GM11168 (cell line): Measurements from ENCODE around the gene RNASEH2B.

Source experiments
- in situ Hi-C: fragments of 300-500 bp; cut with MboI; formaldehyde crosslinking; loops from one replicate; pipeline ENCODE4 v1.12.0; 2022; ENCODE audit warnings: low sequenced_read_pairs; ENCODE audit not compliant: unreplicated experiment

RNASEH2B gene

DNA sequence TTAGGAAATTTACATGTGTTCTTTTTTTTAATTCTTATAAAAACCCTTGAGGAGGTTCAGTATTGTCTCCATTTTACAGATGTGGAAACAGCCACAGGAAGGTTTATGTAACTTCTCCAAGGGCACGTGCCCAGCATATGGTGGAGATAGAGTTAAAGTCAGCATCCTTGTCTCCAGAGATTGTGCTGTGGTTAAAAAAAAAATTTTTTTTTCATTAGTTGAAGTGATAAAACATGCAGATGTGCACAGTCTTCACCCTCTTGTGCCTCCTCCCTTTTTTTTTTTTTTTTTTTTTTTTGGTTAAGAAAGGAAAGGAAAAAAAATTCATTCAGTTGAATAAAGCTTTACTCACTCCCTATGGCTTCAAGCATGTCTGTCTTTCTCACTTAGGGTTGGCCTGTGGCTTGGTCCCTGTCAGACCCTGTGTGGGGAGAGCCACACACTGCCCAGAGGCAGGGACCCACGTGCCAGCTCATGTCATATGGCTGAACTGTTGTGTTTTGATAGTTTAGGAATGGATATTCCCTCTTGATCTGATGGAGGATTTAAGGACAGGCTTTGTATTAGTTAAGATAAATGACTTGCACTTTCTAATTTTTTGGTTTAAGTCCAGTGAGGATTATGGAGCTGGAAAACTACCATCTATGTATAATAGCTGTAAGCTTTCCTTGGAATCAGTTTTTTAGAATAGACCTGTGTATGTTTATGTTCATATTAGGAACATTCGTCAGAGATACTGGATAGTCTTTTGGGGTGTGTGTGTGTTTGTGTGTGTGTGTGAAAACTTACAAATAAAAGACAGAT lies 19.3 kb downstream of the RNASEH2B start:
- in situ Hi-C loops = no loop called here

DNA sequence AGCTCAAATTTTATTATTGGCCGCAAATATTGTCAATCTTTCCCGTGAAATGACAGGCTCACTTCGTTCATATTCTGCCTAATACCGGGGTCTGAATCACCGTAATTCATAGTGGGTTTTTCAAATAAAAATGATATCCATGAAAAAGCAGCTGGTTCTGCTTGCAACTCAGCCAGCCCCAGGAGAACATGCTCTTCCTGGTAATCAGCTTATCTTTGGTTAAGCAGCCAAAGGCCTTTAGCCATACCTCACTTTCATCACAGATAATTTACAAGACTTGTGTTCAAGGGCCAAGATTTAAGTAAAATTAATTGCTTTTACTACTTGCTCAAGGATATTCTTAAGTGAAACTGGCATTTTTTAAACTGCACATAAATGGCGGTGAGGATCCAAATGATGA lies 22.5 kb downstream of the RNASEH2B start:
- in situ Hi-C loops = no loop called here

- in situ Hi-C loops = no loop called here
Observed at GRCh38 chr13:50934735-50935435, 25.3 kb downstream of the RNASEH2B start.

DNA sequence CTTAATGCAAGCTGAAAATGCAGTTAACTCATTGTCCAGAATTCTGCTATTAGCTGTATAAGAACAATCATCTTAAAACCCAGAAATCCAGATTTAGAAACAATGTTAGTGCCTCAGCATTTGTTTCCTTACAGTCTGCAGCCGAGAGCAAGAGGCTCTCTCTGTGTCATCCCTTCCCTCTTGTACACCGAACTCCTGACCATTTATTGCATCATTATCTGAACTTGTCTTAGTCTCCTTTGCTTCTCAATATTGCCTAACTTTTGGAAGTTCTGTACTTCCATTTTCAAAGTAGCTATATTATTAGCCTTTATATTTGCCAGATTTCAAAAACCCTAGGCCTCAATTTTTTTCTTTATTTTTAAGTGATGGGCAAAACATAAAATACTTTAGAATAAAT lies 27.1 kb downstream of the RNASEH2B start:
- in situ Hi-C loops = no loop called here

- in situ Hi-C loops = no loop called here
Observed at GRCh38 chr13:50940509-50940908, 30.9 kb downstream of the RNASEH2B start.

GRCh38 chr13:50941146-50941545 lies 31.6 kb downstream of the RNASEH2B start:
- in situ Hi-C loops = no loop called here

DNA sequence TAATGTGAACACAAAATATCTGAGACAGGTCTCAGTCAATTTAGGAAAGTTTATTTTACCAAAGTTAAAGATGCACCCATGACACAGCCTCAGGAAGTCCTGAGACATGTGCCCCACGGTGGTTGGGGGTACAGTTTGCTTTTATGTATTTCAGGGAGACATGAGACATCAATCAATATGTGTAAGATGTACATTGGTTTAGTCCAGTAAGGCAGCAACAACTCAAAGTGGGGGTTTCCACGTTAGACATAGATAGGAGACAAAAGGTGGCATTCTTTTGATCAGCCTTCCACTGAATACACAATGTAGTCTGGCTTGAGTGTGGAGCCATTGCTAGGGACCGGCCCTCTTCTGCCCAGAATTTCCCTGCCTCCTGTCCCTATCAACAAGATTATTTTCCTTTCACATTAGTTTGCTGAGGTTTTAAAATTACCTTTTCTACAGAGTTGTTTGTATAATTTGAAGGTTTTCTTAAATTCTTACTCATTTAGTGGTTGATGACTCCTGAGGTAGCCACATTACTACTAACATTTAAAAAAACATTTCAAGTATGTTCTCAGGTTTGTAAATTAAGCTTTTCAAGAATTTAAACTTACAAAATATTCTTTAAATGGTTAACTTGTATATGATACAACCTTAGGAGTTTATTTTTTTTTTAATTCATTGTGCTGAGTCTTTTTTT lies 33.2 kb downstream of the RNASEH2B start:
- in situ Hi-C loops = no loop called here

- in situ Hi-C loops = no loop called here
Observed at GRCh38 chr13:50945669-50946068, 36.1 kb downstream of the RNASEH2B start.

DNA sequence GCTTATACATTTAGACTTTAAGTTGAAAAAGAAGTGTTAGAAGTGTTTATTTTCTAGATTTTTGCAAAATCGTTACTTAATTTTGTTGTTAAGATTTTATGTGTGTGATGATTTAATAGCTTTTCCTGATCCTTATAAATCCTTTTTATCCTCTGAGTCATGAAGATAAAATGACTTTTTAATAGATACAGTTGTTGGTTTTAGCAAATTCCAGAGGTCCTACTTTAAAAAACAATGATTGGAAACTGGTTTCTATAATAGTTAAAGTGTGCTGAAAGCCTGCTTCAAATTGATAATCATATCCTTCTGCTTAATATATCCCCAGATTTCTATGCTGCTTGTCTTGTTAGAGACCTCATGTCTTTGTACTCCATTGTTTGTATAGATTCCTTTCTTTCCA lies 39.0 kb downstream of the RNASEH2B start:
- in situ Hi-C loops = no loop called here

DNA sequence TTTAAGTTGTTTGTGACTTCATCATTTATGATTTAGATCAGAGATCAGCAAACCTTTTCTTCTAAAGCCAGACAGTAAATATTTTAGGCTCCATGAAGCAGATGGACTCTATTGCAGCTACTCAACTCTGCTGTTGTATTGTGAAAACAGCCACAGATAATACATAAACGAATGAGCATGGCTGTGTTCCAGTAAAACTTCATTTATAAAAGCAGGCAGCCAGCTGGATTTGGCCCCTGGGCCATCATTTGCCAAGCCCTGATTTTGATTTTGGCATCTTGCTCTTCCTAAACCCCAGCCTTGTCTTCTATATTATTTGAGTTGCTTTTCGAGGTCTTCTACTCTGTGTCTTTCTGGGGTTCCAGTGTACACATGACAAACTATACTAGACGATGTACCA lies 41.3 kb downstream of the RNASEH2B start:
- in situ Hi-C loops = no loop called here

- in situ Hi-C loops = no loop called here
Observed at GRCh38 chr13:50951366-50951765, 41.8 kb downstream of the RNASEH2B start.

- in situ Hi-C loops = no loop called here
Observed at GRCh38 chr13:50955241-50955640, 45.6 kb downstream of the RNASEH2B start.

- in situ Hi-C loops = no loop called here
Observed at GRCh38 chr13:50955798-50956197, 46.2 kb downstream of the RNASEH2B start.

GRCh38 chr13:50957620-50958019 lies 48.0 kb downstream of the RNASEH2B start:
- in situ Hi-C loops = no loop called here

GRCh38 chr13:50969691-50970090 lies 60.1 kb downstream of the RNASEH2B start:
- in situ Hi-C loops = no loop called here

- in situ Hi-C loops = no loop called here
Observed at GRCh38 chr13:50970956-50971355, 61.4 kb downstream of the RNASEH2B start.

GRCh38 chr13:50974268-50974667 lies 64.7 kb downstream of the RNASEH2B start:
- in situ Hi-C loops = no loop called here

- in situ Hi-C loops = no loop called here
Observed at GRCh38 chr13:50979187-50979586, 69.6 kb downstream of the RNASEH2B start.

DNA sequence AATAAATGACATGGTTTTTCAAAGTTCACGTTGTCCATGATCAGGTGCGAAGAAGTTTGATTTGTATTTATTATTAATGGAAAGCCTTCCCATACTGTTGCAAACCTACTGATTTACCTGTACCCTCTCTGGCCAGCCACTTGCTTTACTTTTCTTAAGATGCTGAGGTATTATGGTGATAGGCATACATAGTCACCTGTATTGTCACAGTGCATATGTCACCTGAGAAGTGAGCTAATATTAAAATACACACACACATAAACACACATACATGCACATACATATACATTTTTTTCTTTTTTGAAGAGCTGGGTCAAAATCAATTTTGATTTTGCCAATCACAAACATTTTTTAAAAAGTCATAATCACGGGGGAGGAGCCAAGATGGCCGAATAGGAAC lies 72.1 kb downstream of the RNASEH2B start:
- in situ Hi-C loops = no loop called here

DNA sequence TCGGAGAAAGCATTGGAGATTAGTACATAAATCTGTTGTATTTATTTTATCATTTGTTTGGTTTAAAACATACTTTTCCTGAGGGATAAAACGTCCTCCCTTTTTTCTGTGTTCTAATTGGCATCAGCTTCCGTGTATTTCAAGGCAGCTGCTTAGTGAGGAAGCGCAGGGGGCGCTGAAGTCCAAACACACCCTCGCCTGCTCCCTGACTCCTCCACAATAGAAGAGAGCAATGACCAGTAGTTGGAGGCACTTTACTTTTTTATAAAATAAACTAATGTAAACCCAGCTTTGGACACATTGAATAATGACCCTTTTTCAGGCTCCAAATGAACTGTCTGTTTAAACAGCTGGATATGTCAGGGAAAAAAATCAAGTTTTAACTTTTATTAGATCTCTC lies 79.9 kb downstream of the RNASEH2B start:
- in situ Hi-C loops = no loop called here
